ENCODE results near the gene CTNND2.

Gene CTNND2, protein sequence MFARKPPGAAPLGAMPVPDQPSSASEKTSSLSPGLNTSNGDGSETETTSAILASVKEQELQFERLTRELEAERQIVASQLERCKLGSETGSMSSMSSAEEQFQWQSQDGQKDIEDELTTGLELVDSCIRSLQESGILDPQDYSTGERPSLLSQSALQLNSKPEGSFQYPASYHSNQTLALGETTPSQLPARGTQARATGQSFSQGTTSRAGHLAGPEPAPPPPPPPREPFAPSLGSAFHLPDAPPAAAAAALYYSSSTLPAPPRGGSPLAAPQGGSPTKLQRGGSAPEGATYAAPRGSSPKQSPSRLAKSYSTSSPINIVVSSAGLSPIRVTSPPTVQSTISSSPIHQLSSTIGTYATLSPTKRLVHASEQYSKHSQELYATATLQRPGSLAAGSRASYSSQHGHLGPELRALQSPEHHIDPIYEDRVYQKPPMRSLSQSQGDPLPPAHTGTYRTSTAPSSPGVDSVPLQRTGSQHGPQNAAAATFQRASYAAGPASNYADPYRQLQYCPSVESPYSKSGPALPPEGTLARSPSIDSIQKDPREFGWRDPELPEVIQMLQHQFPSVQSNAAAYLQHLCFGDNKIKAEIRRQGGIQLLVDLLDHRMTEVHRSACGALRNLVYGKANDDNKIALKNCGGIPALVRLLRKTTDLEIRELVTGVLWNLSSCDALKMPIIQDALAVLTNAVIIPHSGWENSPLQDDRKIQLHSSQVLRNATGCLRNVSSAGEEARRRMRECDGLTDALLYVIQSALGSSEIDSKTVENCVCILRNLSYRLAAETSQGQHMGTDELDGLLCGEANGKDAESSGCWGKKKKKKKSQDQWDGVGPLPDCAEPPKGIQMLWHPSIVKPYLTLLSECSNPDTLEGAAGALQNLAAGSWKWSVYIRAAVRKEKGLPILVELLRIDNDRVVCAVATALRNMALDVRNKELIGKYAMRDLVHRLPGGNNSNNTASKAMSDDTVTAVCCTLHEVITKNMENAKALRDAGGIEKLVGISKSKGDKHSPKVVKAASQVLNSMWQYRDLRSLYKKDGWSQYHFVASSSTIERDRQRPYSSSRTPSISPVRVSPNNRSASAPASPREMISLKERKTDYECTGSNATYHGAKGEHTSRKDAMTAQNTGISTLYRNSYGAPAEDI (N-terminal part only)

GRCh38 chr5:11904265-11904906, at the start of gene CTNND2:
Gene CTNND2 (minus strand): TSS chr5:11904446. CDS start chr5:11903853, 593 bp downstream.
- DNase-seq: peak; percentile 90

GRCh38 chr5:11946317-11946716, 42.1 kb upstream of the CTNND2 start:
- DNase-seq: no peak

GRCh38 chr5:11941566-11941965, 37.3 kb upstream of the CTNND2 start:
- no peak for DNase-seq

- DNase-seq: no peak
Measured at GRCh38 chr5:11931638-11932037, 27.4 kb upstream of the CTNND2 start.

GRCh38 chr5:11928909-11929308, 24.7 kb upstream of the CTNND2 start:
- no peak for DNase-seq

DNA sequence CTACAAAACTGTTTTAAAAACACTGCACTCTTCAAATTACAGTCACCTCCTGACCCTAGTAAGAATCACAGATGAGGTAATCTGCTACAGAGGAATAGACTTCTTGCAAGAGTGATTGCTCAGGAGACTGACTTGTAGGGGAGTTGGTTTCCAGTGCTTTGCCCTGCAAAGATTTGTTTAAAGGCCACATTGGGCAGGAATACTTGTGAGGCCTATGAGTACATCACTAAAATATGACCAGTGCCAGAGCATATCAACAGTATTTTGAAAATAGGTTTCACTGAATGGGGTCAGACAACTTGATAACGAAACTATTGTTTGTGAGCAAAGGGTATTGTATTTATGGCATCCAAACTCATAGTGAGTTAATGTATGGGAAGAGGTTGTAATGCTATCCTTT, 21.5 kb upstream of the CTNND2 start:
- DNase-seq: no peak

- no peak for DNase-seq
Measured at GRCh38 chr5:11922394-11922793, 18.1 kb upstream of the CTNND2 start.

- no peak for DNase-seq
Measured at GRCh38 chr5:11918463-11919045, 14.3 kb upstream of the CTNND2 start.

- DNase-seq: no peak
Measured at GRCh38 chr5:11909471-11909870, 5.2 kb upstream of the CTNND2 start.

DNA sequence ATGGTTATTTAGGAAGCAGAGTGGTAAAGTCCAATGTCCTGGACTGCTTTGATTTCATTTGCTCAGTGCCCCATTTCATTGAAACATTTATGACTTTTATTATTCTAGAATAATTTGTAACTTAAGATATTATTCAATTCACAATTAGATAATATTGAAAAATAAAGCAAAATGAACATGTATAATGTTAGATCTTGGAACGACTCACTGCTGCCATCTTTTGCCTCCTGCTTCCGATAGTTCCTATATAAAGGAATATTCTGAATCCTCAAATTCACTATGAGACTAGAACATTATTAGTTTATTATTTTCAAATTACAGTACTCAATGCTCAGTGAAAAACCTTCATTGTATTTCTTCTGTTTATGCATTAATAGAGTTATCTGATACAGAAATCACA, 2.3 kb upstream of the CTNND2 start:
- DNase-seq: no peak

- no peak for DNase-seq
Measured at GRCh38 chr5:11905206-11905605, 960 bp upstream of the CTNND2 start.

DNA sequence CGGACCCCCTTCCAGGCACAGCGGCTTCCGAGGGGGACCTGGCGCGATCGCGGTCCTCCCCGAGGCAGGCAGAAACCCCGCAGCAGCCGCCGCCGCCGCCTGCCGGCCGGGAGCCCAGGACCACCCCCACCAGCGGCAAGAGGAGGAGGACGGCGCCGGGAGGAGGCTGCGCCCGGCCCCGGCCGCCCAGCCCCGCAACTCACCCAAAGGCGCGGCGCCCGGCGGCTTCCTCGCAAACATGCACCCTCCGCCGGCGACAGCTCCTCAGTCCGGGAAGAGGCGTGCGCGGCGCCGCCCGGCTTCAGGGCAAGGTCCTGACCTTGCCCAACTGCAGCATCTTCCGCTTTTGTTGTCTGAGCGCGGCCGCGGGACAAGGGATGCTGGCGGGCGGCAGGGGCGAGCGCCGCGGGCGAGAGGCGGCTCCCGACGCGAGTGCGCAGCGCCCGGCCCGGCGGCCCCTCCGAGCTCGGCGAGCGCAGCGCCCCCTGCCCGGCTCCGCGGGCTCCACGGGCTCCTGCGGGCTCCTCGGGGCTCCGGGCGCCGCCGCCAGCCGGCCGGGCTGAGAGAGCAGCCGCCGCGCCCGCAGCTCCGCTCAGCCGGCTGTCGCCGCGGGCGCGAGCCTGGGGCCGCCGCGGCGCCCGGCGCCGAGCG, 507 bp downstream of the CTNND2 start:
- DNase-seq: peak; percentile 63

- DNase-seq: peak; percentile 62
Measured at GRCh38 chr5:11903121-11903613, 1.1 kb downstream of the CTNND2 start.

DNA sequence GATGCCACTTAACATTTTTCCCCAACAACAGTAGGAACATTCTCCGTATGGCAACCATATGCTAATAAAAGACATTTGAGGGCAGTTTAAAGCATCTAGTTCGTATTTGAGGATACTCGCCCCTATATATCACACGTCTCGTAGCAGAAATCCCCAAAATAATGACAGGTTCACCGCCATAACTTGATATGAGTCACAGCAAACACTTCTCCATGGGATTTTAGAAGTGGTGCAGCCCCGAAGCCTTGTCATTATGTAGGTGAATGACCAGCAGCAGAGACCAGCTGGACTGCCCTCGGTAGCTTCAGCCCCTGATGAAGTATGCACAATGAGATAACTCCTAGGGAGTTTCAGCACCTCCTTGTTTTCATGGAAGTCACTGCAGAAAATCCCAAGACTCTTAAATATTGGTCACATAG, 2.0 kb downstream of the CTNND2 start:
- DNase-seq: no peak

DNA sequence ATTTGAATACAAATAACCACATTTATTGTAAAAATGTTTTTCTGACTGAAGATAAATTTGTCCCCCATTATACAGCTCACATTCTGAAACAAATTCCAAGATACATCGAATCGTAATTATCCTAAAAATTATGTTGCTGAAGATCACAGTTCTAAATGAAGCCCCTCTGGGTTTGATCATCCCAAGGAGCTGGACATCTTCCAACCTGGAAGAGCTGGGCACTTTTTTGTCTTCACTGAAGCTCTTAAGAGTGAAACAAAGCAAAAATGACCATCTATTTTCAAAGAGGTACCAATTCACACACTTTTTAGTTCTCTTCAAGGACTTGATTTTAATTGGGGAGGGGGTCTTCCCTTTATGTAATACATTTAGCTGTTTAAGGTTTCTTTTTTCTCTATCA, 5.5 kb downstream of the CTNND2 start:
- no peak for DNase-seq

- DNase-seq: no peak
Measured at GRCh38 chr5:11897781-11898180, 6.5 kb downstream of the CTNND2 start.

- DNase-seq: no peak
Measured at GRCh38 chr5:11894992-11895391, 9.3 kb downstream of the CTNND2 start.

DNA sequence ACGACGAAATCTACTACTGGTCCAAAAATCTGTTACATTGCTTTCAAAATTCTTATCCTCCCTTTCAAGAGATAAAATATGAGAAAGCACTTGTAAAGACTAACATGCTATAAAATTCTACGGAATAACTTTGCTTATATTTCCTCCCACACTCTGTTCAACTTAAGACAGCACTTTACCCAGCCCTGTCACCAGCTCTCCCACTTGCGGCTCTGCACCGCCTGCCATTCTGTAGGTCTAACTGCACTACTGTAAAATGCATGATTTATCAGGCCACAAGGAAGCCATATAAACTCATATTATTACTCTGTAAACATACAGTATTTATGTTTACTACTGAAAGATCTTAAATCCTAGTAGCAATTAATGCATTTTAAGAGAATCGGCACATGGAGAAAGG, 11.4 kb downstream of the CTNND2 start:
- no peak for DNase-seq

DNA sequence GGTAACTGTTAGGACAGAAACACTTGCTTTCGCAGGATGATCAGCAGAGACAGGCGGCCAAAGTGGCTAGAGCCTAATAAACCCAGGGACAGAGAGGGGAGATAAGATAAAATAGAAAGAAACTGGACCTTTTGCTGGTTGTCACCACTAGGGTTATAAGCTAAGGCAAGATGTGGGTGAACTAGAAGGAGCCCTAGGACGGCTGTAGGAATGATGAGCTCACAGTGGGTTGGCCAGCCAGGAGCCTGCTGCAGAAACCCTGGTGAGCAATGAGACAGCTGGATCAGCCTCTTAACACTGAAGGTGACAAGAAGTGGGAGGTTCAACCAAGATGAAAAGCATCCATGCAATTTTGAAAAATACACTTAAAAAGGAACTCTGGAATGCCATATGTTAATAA, 13.5 kb downstream of the CTNND2 start:
- DNase-seq: no peak

DNA sequence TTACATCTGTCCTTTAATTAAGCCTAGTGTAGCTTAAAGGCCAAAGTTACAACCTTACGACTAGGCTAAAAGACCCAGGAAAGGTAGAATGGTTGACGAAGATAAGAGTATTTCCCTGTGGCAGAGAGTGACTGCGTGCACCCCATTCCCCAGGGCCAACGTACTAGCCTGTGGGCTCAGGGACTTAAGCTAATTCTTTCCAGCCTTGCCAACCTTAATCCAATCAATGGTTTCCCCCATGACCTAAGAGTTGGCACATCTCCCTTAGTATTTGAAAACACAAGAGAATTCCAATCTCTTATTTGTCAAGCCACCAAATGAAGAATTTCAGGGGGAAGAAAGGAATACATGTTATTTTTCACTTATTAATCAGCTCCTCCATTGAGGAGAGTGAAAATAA, 16.0 kb downstream of the CTNND2 start:
- no peak for DNase-seq

DNA sequence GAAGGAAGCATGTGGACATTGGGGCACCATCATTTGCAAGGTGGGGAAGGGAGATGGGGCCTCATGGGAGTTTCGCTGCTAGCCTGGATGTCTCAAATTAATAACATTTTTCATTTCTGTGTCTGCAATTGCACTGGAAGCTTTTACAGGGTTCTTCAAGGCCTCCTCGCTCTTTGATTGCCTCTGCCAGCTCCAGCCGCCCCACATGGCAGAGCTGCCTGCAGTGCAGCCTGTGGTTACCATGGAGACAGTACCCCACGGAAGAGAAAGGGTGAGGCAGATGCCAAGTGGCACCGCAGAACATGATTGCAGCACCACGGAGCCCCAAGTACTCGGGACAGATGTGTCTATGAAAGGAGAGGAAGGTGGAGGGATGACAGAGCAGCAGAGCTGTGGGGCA, 25.4 kb downstream of the CTNND2 start:
- no peak for DNase-seq

GRCh38 chr5:11873587-11873986, 30.7 kb downstream of the CTNND2 start:
- DNase-seq: no peak
